Osteocyte (in vitro differentiated cells): Measurements from ENCODE around the gene PPL. TPM values are rescaled to one million over a fixed set of nuclear protein-coding genes. Genes with fewer than 3 reads are reported as not detected.

Experiments
- DNase-seq: peaks from one replicate; pipeline ENCODE4 v3.0.0; 2021; ENCODE audit warnings: mixed read lengths; ENCODE audit not compliant: unreplicated experiment; ENCODE audit errors: extremely low spot score
- H3K27ac Mint-ChIP-seq: one replicate; pipeline ENCODE4 v1.8.0; 2021; ENCODE audit warnings: mild to moderate bottlenecking, mixed read lengths; ENCODE audit not compliant: unreplicated experiment
- H3K27me3 Mint-ChIP-seq: one replicate; pipeline ENCODE4 v1.8.0; 2021; ENCODE audit warnings: mixed read lengths; ENCODE audit not compliant: unreplicated experiment
- H3K36me3 Mint-ChIP-seq: one replicate; pipeline ENCODE4 v1.8.0; 2021; ENCODE audit warnings: mixed read lengths; ENCODE audit not compliant: unreplicated experiment
- H3K4me1 Mint-ChIP-seq: one replicate; pipeline ENCODE4 v1.8.0; 2021; ENCODE audit warnings: mixed read lengths; ENCODE audit not compliant: unreplicated experiment
- H3K4me3 Mint-ChIP-seq: one replicate; pipeline ENCODE4 v1.8.0; 2021; ENCODE audit warnings: mild to moderate bottlenecking, moderate library complexity, mixed read lengths; ENCODE audit not compliant: unreplicated experiment
- H3K9me3 Mint-ChIP-seq: one replicate; pipeline ENCODE4 v1.8.0; 2021; ENCODE audit warnings: mixed read lengths; ENCODE audit not compliant: unreplicated experiment
- CTCF ChIP-seq: fragments of 200-600 bp; sonication (generic); IDR thresholded peaks from 2 replicates; pipeline ENCODE4 v1.5.0; 2021; ENCODE audit warnings: antibody characterized with exemption, mild to moderate bottlenecking, moderate library complexity
- total RNA-seq: library from RNA; stranded (reverse); gene quantifications from 2 replicates; pipeline ENCODE4 v1.2.1, GENCODE V29; 2021

Gene PPL
- total RNA-seq, 1 donor from 2014 or later, result 10.3 TPM

GRCh38 chr16:4836727-4837126 lies 100.2 kb downstream of the PPL start:
- H3K36me3 Mint-ChIP-seq, result peaks cover 39% of the 10 kb centered on the region
- TF ChIP-seq CTCF, result no peak
- no peak for DNase-seq
- no peaks in the 10 kb centered on the region for H3K9me3 Mint-ChIP-seq
- H3K4me3 Mint-ChIP-seq, result no peak overlapping the region
- no peaks in the 10 kb centered on the region for H3K27me3 Mint-ChIP-seq
- no peak overlapping the region for H3K27ac Mint-ChIP-seq
- H3K4me1 Mint-ChIP-seq, result no peaks in the 10 kb centered on the region

GRCh38 chr16:4833584-4833983 lies 103.4 kb downstream of the PPL start:
- H3K36me3 Mint-ChIP-seq, result peaks cover 44% of the 10 kb centered on the region
- no peaks in the 10 kb centered on the region for H3K9me3 Mint-ChIP-seq

GRCh38 chr16:4832698-4833343 lies 104.1 kb downstream of the PPL start:
- Mint-ChIP-seq H3K27me3 (no peaks in the 10 kb centered on the region), H3K4me1 (no peaks in the 10 kb centered on the region), H3K36me3 (peaks cover 45% of the 10 kb centered on the region), H3K4me3 (no peak overlapping the region), H3K27ac (no peak overlapping the region), H3K9me3 (no peaks in the 10 kb centered on the region)
- no peak for TF ChIP-seq CTCF
- no peak for DNase-seq

More at GRCh38 chr16:4833584-4833983, 103.4 kb downstream of the PPL start:
- H3K27ac Mint-ChIP-seq, result no peak overlapping the region
- TF ChIP-seq CTCF, result no peak
- no peak overlapping the region for H3K4me3 Mint-ChIP-seq
- DNase-seq, result no peak
- no peaks in the 10 kb centered on the region for H3K4me1 Mint-ChIP-seq
- H3K27me3 Mint-ChIP-seq, result no peaks in the 10 kb centered on the region

Other genes starting within 250 kb of the PPL start
- gene NUDT16L1, start 243.6 kb downstream of the PPL start, total RNA-seq, result 26.2 and 28.9 TPM in 2 replicates
- 30.0 TPM in 2 replicates for gene ANKS3, start 202.9 kb downstream of the PPL start, total RNA-seq
- 1.2 and 1.7 TPM in 2 replicates for gene DNAAF8, start 202.6 kb downstream of the PPL start, total RNA-seq
- gene ZNF500, start 170.0 kb downstream of the PPL start, total RNA-seq, result 22.8 and 23.5 TPM in 2 replicates
- not detected in 2 replicates for gene SEPTIN12, start 148.8 kb downstream of the PPL start, total RNA-seq
- gene SMIM22, start 141.8 kb downstream of the PPL start, total RNA-seq, result not detected in 2 replicates
- gene ROGDI, start 134.5 kb downstream of the PPL start, total RNA-seq, result 16.1 and 19.1 TPM in 2 replicates
- gene GLYR1, start 89.9 kb downstream of the PPL start, total RNA-seq, result 73.5 and 76.9 TPM in 2 replicates
- 50.3 and 50.8 TPM in 2 replicates for gene UBN1, start 89.7 kb downstream of the PPL start, total RNA-seq
- gene SEC14L5, start 21.2 kb upstream of the PPL start, total RNA-seq, result not detected in 2 replicates
- gene NAGPA, start 96.8 kb upstream of the PPL start, total RNA-seq, result 16.8 and 19.9 TPM in 2 replicates
- not detected in 2 replicates for gene C16orf89, start 128.8 kb upstream of the PPL start, total RNA-seq
- 31.6 and 36.5 TPM in 2 replicates for gene ALG1, start 134.7 kb upstream of the PPL start, total RNA-seq
- 9.3 and 9.9 TPM in 2 replicates for gene EEF2KMT, start 160.6 kb upstream of the PPL start, total RNA-seq